ENCODE data around the gene KLK8.

The KLK8 gene

GRCh38 chr19:50947123-50947522 lies 54.3 kb downstream of the KLK8 start:
- DNase-seq (ENCODE audit: low read depth in 2 of 2), result no peak

All from stimulated activated CD4-positive, alpha-beta T cell treated with anti-CD3 and anti-CD28 coated beads, Interleukin-15, amount 100 ng/mL, for 48 hours (primary cell).